DMS 273 (cell line): ENCODE results near the gene ZNF276.
"Not testable (repeated sequence)": the region's sequence is repeated elsewhere in the genome, so short reads cannot be mapped to it uniquely, and the experiment has no call there.

Experiments
- DNase-seq: peaks from one replicate; lab custom pipeline; 2025; ENCODE audit not compliant: unreplicated experiment; lab: John Stamatoyannopoulos, UW

The ZNF276 gene

GRCh38 chr16:89720813-89721545 is at the start of gene ZNF276, which contains the start of gene VPS9D1:
ZNF276 (plus strand) TSS chr16:89721537; CDS start chr16:89721641, 104 bp downstream.
VPS9D1 (minus strand) TSS chr16:89720898; CDS start chr16:89720861, 37 bp downstream.
- peak; percentile 94 for DNase-seq

GRCh38 chr16:89671565-89671964 is 49.8 kb upstream of the ZNF276 start:
- DNase-seq = not testable (repeated sequence)

GRCh38 chr16:89672177-89672941 is 49.0 kb upstream of the ZNF276 start:
- no peak for DNase-seq

- DNase-seq = peak; percentile 35
Measured at GRCh38 chr16:89678258-89678657, 43.1 kb upstream of the ZNF276 start.

GRCh38 chr16:89685916-89686315 is 35.4 kb upstream of the ZNF276 start:
- DNase-seq = no peak

GRCh38 chr16:89686520-89687091 is 34.7 kb upstream of the ZNF276 start, which contains the start of gene CDK10:
CDK10 (plus strand) TSS chr16:89686689; CDS start chr16:89686711, 22 bp downstream.
- DNase-seq = peak; percentile 98

- peak; percentile 75 for DNase-seq
Measured at GRCh38 chr16:89687092-89687940, 34.0 kb upstream of the ZNF276 start.

- no peak for DNase-seq
Measured at GRCh38 chr16:89688395-89688794, 32.9 kb upstream of the ZNF276 start.

GRCh38 chr16:89689142-89689541 is 32.2 kb upstream of the ZNF276 start:
- DNase-seq = no peak

- DNase-seq = not testable (repeated sequence)
Measured at GRCh38 chr16:89689621-89690020, 31.7 kb upstream of the ZNF276 start.

- no peak for DNase-seq
Measured at GRCh38 chr16:89690392-89690901, 30.9 kb upstream of the ZNF276 start.

- DNase-seq = no peak
Measured at GRCh38 chr16:89691231-89691985, 29.9 kb upstream of the ZNF276 start.

- DNase-seq = no peak
Measured at GRCh38 chr16:89691986-89692569, 29.3 kb upstream of the ZNF276 start.

- no peak for DNase-seq
Measured at GRCh38 chr16:89693289-89693731, 28.0 kb upstream of the ZNF276 start.

- no peak for DNase-seq
Measured at GRCh38 chr16:89693931-89694783, 27.2 kb upstream of the ZNF276 start.

GRCh38 chr16:89694784-89695085 is 26.6 kb upstream of the ZNF276 start:
- DNase-seq = not testable (repeated sequence)

GRCh38 chr16:89695086-89695874 is 26.1 kb upstream of the ZNF276 start:
- no peak for DNase-seq
